Fibroblast of gingiva (primary cell): ENCODE results near the gene ATXN1.

ENCODE experiments used
- DNase-seq: peaks from one replicate; pipeline ENCODE4 v3.0.0-alpha.2; 2011; ENCODE audit warnings: low read depth

The ATXN1 gene

DNA sequence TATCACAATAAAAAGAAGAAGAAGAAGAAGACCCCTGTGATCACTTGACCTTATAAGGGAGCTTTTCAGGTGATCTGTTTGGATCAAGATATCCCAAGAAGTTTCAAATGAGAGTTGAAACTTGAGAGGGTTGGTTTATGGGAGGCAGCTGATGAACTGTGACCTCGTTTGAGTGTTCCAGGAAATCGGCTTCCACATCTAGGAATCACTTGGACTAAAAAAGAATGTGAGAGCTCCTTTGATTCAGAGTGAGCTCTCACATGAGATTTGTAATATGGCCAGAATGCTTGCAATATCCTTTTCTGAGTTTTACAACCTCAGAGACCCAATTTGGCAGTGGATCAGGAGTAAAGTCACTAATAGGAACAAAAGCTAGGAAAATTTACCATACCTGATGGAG lies 228.1 kb downstream of the ATXN1 start:
- DNase-seq = no peak

DNA sequence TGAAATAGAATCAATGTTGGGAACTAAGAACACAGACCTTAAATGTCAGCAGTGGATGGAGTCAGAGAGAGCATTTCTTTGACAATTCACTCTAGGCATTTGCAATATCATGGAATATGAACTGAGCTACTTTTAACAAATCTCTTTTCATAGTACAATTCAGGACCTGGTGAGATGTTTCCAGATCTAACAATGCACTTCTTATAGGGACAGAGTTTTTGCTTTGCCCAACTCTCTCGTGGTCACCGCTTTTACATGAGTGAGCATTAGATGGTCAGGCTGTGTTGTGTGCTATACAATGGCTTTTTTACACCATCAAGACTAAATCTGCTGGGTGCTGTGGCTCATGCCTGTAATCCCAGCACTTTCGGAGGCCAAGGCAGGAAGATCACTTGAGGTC lies 233.6 kb downstream of the ATXN1 start:
- no peak for DNase-seq

DNA sequence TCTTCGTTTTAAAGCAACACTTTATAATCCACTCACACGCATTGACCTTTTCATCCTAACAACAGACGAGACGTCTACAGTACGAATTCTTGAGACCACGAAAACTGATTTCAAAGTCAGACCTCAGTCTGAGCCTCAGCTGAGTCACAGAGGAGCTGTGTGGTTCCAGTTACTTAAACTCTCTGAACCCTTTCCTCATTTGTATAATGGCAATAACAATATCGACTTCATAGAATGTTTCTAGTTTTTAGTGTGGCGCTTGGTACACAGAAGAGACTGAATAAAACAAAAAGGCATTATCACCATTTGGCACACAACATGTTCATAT lies 236.9 kb downstream of the ATXN1 start:
- no peak for DNase-seq

DNA sequence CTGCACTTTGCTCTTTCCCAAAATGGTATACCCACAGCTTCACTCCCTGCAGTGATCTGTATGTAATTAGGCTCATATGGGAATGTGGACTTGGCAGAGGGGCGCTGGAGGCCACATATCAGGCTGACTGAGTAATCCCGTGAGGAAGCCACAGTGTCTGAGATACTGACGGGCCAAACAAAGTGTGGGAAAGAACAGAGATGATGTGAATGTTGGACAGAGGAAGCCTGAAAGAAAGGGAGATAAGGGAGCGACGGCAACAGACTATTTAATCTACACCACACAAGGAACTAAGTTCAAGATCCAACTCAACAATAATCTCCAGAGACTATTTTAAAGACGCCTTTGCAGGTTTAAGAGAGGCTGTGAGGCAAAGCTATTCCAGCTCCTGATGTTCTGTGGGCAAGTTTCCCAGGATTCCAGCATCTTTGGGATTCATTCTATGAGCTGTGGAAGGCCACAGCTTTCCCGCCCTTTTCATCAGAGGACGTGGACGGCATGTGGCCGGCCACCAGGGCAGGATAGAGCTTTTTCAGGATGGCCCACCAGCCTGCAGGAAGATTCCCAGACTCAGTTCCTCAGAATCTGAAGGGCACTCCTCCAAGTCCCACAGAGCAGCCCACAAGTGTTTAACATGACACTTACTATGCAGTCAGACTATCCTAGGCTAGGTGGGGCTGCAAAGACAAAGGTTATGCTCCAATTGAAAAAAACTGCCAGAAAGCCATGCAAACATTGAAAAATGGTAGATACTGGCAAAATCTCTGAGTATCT lies 237.5 kb downstream of the ATXN1 start:
- peak; percentile 84 for DNase-seq

DNA sequence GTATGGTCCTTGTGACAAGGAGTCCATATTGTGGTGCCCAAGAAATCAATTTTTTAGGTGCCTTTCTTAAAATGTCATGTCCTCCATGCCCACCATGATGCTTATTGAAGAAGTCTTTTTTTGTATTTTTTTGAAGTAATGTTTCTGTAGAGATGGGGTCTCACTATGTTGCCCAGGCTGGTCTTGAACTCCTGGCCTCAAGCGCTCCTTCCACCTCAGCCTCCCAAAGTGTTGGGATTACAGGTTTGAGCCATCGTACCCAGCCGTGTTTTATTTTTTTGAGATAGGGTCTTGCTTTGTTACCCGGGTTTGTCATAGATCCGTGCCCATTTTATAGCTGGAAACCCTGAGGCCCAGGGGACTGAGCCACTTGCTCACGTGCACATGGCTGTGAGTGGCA lies 238.3 kb downstream of the ATXN1 start:
- DNase-seq = no peak

DNA sequence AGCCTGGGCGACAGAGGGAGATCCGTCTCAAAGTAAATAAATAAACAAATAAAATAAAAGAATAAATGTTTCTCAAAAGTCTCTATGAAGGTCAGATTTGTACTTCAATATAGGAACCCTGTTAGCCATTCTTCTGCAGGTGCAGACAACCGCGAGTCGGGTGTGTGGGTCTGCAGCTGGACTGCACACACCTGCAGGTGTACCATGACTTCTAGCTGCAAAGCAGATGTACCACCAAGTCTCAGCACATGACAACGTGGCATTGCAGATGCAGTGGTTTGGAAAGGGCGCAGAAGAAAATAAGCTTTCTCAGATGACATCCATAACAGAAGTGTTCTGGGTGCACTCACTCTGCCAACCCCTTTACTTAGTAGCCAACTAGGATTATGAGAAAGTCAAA lies 239.7 kb downstream of the ATXN1 start:
- no peak for DNase-seq

DNA sequence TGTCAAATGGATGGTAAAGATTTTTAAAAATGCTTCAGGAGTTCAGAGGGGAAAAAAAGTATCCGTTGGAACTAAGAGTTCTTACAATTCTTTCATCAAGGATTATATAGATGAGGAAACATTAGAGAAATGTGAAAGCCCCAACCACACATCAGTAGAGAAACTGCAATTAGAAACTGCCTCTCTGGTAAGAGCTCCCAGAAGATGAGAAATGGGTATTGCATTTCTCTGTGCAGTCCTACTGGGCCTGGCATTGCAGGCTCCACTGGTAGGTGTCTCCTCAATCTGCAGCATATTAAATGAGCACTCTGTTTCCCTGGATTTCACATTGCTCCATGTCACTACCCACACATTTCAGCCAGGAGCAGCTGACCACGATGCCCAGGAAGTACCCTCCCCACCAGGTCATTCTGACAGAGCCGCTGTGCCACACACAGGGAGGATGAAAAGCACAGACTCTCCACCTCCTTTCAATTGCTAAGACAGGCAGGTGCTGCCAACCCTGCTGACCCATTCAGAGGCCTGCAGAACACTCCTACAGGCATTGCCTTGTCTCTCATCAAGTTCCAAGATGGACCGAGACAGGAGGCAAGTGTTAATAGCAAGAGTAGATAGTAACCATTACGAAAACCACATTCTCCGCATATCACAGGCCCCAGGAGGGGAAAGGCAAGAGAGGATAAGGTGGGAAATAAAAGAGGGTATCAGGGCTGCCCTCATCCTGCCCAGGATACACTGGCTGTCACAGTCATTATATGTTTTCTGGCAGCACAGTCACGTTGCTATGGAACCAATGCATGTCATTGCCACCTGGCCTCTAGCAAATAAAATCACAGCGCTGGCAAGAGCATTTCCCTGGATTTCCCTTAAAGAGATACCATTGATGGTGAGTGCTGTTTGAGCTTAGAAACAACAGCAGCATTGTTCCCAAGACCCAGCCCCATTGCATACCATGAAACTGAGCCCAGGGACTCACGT lies 241.7 kb downstream of the ATXN1 start:
- DNase-seq = no peak

DNA sequence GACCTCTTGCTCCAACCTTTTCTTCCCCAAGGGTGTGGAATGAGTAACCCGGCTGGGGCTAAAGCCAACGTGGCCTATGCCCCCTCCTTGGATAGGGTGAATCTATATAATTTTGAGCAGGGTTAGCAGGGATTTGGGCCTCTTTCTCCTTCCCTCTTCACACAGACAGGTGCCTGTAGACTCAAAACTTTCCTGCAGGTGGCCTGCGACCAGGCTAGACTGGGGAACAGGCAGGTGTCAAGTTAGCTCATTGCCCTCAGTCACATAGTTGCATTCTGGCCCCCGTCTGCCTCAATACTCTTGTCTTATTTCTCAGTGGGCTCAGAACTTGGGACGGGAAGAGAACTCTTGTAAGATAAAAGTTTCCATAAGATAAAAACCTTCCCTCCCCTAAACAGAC lies 243.0 kb downstream of the ATXN1 start:
- DNase-seq = no peak

DNA sequence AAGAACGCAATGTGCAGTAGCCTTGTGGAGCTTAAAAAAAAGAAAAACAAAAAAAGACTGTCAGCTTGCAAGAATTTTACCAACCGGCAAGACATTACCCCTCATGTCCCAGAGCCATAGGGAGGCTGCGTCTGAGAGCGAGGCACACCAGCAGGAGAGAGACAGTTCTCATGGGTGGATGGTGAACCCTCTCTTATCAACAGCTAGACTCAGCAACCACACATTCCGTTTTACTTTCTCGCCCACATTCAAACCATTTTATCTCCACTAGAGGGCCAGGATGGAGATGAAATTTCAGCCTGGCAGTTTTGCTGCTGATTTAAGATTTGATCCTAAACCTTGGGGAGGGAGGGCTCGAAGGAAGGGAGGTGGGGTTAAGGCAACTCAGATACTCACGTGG lies 247.0 kb downstream of the ATXN1 start:
- DNase-seq = peak; percentile 42

DNA sequence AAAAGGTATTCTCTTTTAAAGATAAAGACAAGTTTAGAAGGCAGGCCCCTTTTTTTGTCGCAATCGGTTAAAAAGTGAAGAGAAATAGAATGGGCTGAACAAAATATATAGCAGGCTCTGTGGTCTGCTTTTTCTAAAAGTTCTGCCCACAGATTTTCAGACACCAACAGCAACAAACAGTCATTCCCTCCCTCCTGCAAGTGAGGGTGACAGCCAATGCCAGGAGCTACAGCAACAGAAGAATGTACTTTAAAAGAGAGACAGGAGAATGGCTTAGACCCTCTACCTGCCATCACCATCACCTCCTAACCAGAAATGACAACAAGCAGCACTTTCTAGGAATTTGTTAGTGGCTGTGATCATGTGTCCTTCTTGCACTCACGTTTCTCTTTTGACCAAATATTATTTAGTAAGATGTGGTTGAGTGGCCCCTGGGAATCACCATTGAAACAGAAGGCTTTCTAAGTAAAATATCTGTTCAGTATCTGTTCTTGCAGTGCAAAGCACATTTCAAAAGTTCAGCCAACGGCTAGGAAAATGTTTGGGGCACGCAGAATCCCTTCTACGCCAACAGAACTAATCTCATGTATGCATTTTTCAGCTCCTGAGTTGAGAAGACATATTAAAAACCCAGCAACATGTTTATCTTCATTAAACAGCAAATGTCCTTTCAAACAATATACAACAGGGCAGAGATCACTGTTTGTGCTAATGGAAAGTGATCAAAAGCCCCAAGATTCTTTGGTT lies 248.5 kb downstream of the ATXN1 start:
- no peak for DNase-seq

DNA sequence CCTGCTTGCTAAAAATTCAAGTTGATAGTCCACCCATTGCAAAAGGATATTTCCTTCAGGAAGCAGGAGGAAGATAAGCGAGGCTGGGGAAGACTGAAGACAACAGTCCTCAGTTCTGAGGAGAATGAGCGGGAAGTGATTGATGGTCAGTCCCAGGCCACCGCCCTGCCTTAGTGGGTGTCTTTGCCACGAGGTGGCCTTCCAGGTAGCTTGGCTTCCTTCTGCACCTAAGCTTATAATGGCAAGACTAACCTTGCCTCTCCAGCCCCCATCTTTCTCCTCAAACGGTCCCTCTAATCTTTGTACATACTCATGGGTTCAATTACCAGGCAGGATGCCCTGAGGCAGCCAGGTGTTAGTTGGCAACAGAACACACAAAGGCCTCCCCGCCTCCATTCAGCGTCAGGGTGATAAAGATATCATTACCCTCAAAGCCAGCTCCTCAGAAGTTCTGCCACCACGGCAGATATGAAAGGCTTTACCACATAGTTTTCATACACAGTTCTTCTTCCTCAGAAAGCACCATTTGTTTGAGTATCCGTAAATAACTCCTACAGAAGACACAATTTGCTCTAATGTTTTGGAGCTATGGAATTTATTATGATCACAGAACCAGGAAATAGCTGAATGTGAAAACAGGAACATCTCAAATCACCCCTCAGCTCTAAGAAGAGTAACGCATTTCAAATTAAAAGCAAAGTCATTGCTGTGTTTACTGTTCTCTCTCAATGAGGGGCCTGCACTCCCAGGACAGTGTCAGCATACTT lies 249.4 kb downstream of the ATXN1 start:
- no peak for DNase-seq

DNA sequence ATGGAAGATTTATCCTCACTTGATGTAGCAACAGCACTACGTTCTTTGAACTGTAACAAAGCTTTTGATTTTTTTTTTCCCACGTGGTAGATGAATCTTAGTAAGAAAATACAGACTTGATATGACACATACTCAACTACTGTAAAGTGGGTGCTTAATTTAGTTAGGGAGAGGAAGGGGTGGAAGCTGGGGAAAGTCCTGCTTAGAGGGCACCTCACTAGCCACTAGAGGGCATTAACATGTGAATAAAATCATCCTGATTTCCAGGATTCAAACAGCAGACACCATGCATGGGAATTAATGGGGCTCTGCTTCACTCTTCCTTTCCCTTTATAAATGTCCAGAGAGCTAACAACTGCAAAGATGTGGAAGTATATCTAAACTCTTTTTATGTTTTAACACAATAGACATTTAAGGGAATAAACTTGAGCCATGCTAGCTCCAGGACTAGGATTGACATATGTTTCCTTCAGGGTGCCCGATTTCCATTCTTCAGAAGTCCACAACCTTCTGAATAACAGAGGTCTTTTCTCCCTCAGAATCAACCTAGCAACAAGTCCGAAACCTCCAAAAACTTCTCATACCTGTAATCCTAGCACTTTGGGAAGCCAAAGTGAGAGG lies 250.1 kb downstream of the ATXN1 start:
- DNase-seq = peak; percentile 27

DNA sequence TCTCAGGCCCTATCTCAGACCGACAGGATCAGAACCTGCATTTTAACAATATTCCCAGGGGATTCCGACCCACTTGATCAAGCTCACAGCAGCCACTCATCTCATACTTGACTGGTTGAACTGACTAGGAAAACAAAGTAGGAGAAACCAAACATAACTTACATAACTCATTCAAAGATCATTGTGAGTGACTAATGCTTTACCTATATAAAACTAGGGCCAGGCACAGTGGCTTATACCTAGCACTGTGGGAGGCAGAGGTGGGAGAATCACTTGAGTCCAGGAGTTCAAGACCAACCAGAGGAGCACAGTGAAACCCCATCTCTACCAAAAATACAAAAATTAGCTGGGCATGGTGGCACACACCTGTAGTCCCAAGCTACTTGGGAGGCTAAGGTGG lies 251.0 kb downstream of the ATXN1 start:
- no peak for DNase-seq

DNA sequence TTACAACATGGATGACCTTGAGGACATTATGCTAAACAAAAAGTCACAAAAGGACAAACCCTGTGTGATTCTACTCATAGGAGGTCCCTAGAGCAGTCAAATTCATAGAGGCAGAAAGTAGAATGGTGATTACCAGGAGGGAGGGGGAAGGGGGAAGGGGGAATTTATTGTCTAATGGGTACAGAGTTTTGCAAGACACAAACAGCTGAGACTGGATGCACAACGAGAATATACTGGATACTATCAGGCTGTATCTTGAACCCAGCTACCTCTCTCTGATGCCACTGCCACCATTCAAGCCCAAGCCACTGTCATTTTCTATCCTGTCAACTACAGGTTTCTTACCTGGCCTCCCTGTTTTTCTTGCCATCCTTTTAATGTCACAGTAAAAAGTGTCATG lies 252.3 kb downstream of the ATXN1 start:
- DNase-seq = no peak

DNA sequence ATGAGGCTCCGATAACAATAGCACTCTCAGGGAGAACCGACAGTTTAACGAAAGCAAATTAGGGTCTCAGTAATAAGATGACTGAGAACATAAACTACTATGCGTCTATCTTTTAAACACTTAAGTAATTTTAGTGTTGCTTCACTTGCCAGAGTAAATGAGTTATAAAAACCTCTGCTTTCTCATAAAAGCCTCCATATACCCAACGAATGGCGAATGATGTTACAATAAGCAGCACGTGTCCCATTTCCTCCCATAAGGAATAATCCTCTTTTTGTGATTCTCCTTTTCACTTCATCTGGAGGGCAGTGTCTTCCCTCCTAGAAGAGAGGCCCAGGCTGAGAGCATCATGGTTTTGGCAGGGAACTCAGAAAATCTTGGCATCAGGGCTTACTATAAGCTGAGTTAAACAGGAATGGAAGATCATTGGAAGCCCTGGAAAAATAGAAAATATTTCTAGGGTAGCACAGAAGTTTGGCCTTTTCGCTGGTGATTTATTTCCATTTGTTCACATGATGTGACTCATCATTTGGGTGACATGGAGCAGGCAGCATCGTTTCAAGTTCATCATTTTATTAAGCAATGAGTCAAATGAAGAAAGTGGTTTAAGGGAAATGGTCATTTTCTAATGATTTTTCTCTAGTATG lies 255.4 kb downstream of the ATXN1 start:
- DNase-seq = peak; percentile 57

DNA sequence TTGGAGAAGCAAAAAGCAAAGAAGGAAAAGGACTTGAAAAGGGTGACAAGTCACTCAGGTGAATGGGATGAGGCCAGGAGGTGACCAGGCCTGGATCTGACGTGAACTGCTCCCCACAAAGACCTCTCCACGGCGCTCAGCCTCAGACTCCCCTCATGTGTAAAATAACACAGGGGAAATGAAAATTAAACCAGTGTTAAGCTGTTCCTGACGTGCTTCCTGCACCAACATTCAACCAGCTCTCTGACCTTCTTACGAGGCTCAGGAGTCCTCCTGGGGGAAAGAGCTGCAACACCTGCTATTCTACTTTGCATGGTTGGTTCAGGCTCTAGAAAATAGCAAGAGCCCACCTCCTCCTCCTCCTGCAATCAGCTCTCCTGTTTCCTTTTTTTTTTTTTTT lies 256.7 kb downstream of the ATXN1 start:
- DNase-seq = no peak

DNA sequence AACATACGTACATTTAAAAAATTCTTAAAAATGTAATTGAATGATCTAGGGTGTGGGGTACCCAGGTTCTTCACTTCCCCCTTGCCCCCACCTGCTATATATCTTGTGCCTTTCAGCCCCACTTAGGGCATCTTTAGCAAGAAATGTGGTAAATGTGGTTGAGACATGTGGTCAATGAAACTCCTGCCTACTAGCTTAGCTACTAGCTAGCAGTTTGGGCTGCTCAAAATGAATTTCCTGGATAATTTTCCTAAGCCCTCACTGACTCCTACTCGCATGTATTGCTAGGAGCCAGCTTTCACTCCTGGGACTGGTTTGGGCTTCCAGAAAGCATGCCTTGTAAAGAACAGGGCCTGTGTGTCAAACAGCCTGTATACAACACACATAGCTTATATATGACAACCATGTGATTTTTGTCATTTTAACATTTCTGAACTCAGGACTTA lies 257.3 kb downstream of the ATXN1 start:
- DNase-seq = no peak

DNA sequence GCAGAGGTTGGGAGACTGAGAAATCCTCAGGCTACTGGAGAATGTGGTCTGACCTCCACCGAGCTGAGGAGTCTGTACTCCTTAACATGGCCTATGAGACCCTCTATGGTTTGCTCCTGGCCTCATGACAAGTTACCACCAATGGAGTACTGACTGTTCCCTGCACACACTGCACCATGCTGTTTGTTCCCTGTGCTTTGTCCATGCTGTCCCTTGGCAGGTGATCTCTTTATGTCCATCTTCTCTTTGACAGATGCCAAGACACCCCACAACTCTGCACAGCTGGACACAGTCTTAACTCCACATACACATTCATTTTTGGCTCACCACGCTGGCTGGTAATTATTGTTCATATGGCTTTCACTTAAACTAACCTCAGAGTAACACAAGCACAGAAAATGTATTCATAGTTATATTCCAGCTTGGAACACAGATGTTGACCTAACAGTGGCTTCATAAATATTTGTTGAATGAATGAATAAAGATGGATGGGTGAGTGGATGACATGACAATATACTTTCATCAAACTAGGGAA lies 258.0 kb downstream of the ATXN1 start:
- DNase-seq = no peak

DNA sequence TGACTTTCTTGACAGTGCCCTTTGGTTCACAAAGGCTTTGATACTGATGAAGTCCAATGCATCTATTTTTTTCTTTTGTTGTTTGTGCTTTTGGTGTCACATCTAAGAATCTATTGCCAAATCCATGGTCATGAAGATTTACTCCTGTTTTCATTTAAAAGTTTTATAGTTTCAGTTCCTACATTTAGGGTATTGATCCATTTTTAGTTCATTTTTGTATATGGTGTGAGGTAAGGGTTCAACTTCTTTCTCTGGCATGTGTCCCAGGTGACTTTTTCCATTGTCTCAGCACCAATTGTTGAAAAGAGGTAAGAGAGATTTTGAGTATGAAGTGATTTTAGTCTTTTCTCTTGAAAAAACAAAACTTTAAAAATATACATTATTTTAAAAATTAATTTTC lies 262.3 kb downstream of the ATXN1 start:
- DNase-seq = no peak

DNA sequence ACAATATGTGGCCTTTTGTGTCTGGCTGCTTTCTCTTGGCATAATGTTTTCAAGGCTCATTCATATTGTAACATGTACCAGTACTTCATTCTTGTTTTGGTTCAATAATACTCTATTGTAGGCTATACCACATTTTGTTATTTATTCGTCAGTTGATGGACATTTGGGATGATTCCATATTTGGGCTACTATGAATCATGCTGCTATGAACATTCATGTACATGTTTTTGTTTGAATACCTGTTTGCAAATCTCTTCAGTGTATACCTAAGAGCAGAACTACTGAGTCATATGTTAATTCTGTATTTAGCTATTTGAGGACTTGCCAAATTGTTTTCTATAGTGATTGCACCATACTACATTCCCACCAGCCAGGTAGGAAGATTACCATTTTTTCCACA lies 263.0 kb downstream of the ATXN1 start:
- DNase-seq = no peak
